ENCODE results near the gene ANGPTL8. TPM values are rescaled to one million over a fixed set of nuclear protein-coding genes. Genes with fewer than 3 reads are reported as not detected.
A peak's percentile ranks its signal among the peaks of the same experiment; 100 is the strongest.

The ANGPTL8 gene
- total and polyA plus RNA-seq, 2 of the 13 experiments (the other 11 are each of a cell fraction or from before 2014, with no cell fraction given): 27.3 to 243 TPM

DNA sequence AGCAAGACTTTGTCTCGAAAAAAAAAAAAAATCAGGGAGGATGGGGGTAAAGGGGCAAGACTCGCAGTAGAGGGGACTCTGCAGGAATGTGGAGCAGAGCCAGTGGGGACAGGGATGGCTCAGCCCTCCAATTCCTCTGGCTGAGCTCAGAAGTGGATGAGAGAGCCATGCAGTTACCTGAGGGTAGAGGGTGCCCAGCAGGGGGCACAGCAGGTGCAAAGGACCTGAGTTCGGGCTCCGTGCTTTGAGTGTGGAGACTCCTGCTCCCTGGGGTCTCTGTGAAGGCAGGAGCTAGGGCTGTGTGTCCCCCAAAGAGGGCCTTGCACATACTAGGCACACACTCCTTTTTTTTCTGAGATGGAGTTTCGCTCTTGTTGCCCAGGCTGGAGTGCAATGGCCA, 15.2 kb downstream of the ANGPTL8 start:
- ATAC-seq: peak; percentile 69
- no peak overlapping the region for H3K4me2 ChIP-seq (ENCODE audit: low read depth, low read length)
- H3K36me3 ChIP-seq (replicated peaks in 1 of 2; ENCODE audit: control insufficient read depth in 1 of 2, insufficient read depth in 2 of 2, low read length in 2 of 2): peaks cover 5 to 9% of the 10 kb centered on the region in 2 experiments; a peak in 3 of 5 replicates
- no peak for DNase-seq (ENCODE audit: low spot score)
- H3K4me1 ChIP-seq (ENCODE audit: insufficient read depth, low read length): peaks cover 11% of the 10 kb centered on the region
- FAIRE-seq: no peak
- H3K4me3 ChIP-seq (replicated peaks in 1 of 3; ENCODE audit: insufficient read depth in 1 of 3, low read depth in 2 of 3, low read length in 3 of 3): no peak overlapping the region
- no peaks in the 10 kb centered on the region for H3K9me3 ChIP-seq (ENCODE audit: low read length)
- no peak overlapping the region for H2AFZ ChIP-seq (ENCODE audit: low read length)
- BruUV-seq (replicated peaks): no TSS peak
- ChIA-PET POLR2A (interaction anchor here (1.0 kb wide), 1 partner anchor 18 kb away, joined by 4 read pairs; no protein-coding TSS in a partner anchor), CTCF (ENCODE audit: low intra/inter-chr PET ratio, low total read pairs) (no interaction called here)
- intact Hi-C loops (cut with micrococcal nuclease; ENCODE audit: unreplicated experiment): no loop called here
- WGBS (ENCODE audit: low lambda C conversion rate): 79% methylated on average over 3 of the region's 5 CpGs
- no peak overlapping the region for H3K9ac ChIP-seq (ENCODE audit: insufficient read depth, low read depth, low read length)
- H3K27me3 ChIP-seq (ENCODE audit: control insufficient read depth in 1 of 2, insufficient read depth in 2 of 2, low read length in 2 of 2): no peaks in the 10 kb centered on the region
- in situ Hi-C loops (cut with HindIII; ENCODE audit: extremely low pct_ligation_motif_present, low pct_unique_long_range_greater_than_20kb): no loop called here
- no peak overlapping the region for H3K27ac ChIP-seq (ENCODE audit: extremely low read length, insufficient read depth, low read length)
- H4K20me1 ChIP-seq (ENCODE audit: insufficient read depth, low read length): peaks cover 4% of the 10 kb centered on the region; the same call in 1 of the 2 replicates
- no peaks in the 10 kb centered on the region for H3K79me2 ChIP-seq (ENCODE audit: insufficient read depth, low read length)
- TF ChIP-seq MAZ (IDR thresholded peaks at IDR 0.05; ENCODE audit: borderline replicate concordance, low read depth, low read length) (no peak), MAZ (CRISPR knock-in tag; IDR thresholded peaks at IDR 0.05; ENCODE audit: low read depth) (no peak), SIN3A (IDR thresholded peaks at IDR 0.05; ENCODE audit: borderline replicate concordance, low read depth, low read length) (no peak), ZNF572 (CRISPR knock-in tag; IDR thresholded peaks at IDR 0.05) (no peak), HNF1A (IDR thresholded peaks at IDR 0.05; ENCODE audit: low read depth) (no peak), HNF1A (CRISPR knock-in tag; IDR thresholded peaks at IDR 0.05; ENCODE audit: borderline replicate concordance) (0 out of 2 replicates have a peak, but pooled peaks have one; percentile 19), ZNF224 (CRISPR knock-in tag; IDR thresholded peaks at IDR 0.05) (no peak), TRIM22 (IDR thresholded peaks at IDR 0.05) (no peak), STAG1 (CRISPR knock-in tag; IDR thresholded peaks at IDR 0.05) (peak; percentile 64), ZNF512B (CRISPR knock-in tag; IDR thresholded peaks at IDR 0.05; ENCODE audit: borderline replicate concordance) (no peak), ETV6 (CRISPR knock-in tag; conservative IDR thresholded peaks at IDR 0.05) (no peak), ZNF12 (CRISPR knock-in tag; IDR thresholded peaks at IDR 0.05) (no peak), ZNF30 (CRISPR knock-in tag; IDR thresholded peaks at IDR 0.05) (no peak), TCF12 (IDR thresholded peaks at IDR 0.05) (no peak), TCF12 (CRISPR knock-in tag; IDR thresholded peaks at IDR 0.05) (no peak), ZNF367 (CRISPR knock-in tag; IDR thresholded peaks at IDR 0.05; ENCODE audit: borderline replicate concordance) (no peak)

All from HepG2 (cell line).